ENCODE data around the gene KIAA1755.

KIAA1755 gene

GRCh38 chr20:38164069-38164468 lies 96.5 kb downstream of the KIAA1755 start:
- DNase-seq = no peak

DNA sequence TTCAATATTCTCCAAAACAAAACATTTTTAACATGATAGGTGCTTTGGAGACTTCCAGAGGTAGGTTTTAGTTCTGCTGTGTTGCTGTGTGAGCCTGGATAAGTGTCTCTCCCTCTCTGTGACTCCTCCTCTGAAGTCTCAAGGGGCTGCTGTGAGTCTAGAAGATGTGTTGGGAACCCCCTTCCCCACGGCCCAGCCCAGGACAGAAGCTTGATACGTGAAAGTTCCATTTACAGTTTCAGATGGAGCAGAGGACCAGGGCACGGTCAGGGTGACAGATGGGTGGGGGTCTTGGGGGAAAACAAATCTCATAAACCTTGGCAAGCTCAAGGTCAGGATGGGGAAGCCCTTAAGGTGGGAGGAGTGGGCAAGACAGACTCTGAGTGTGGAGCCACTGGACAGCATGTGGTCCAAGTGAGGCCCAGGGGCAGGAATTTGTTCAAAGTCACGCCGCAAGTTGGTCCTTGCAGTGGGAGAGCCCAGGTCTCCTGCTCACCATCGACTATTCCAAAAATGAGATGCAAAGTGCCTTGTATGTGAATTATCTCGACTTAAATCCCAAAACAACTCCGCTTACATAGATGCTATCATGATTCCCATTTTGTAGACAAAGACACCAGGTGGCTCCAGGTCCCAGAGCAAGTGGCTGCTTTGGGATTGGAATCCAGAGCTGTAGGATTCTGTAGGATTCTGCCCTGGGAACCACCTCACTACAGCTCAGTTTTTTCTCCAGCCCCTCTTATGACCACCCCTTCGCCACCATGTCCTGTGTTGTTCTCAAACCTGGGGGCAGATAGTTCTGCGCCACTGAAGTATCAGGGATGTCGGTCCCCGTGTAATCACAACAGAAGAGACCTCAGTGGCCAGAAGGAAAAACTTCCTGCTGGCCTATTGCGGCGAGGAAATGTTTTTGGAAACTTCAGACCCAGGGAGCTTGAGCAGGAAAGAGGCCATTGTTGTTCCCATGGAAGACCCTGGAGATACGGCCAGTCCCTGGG lies 97.4 kb downstream of the KIAA1755 start:
- DNase-seq = no peak

DNA sequence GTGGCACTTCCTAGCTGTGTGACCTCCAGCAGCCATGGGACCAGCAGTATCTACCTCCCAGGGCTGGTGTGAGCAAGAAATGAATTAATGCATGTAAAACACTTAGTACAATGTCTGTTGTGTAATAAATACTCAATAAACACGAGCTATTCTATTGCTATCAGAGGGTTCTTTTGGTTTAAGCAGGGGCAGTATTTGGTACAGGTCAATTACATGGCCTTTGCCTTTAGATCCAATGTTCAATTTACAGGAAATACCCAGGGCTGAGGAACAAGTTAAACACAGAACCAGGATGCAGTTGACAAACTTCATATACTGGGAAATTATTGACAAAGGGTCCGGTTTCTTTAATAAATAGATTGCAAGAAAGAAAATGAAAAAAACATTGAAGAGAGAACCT lies 98.4 kb downstream of the KIAA1755 start:
- no peak for DNase-seq

- no peak for DNase-seq
Observed at GRCh38 chr20:38161412-38161774, 99.1 kb downstream of the KIAA1755 start.
